ENCODE data around the gene IQCN. TPM values are rescaled to one million over a fixed set of nuclear protein-coding genes. Genes with fewer than 3 reads are reported as not detected.
A peak's percentile ranks its signal among the peaks of the same experiment; 100 is the strongest.

The IQCN gene
- polyA plus RNA-seq, 6 donors from 2014 or later = 0.69 to 1.9 (median 1.1) TPM; not detected in 1

DNA sequence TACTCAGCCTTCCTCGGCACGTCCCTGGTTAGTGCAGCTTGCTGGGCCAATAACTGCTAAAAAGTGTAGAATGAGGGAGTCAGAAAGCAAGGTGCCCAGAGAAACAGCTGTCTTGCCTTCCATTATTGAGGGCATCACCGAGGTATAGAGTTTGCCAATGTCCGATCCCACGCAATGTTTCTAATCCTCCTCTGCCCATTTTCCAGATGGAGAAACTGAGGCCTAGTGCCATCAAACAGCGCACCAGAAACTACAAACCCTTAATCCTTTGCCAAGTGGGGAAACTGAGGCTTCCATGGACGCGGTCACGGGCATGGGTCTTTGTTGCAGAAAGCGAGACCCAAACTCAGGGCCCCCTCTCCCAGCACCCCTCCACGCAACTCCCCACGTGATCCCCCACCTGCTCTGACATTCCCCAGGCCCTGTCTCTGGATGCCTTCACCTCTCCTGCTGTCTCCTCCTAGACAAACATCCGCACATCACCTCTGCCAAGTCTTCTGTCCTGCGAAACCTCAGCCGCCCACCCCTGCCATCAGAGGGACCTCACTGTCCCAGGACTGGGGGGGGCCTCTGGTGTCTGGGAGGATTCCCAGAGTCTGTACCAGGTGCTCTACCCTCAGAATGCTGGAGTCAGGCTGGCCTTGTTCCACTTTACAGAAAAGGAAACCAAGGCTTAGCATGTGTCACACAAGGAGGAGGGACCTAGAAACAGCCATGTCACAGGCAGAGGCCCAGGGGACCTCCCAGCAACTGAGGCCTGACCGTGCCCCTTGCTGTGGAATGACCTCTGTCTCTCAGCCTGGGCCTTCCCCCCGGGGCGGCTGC lies 47.1 kb downstream of the IQCN start:
- no peak for ATAC-seq (ENCODE audit: low read depth in 2 of 2)
- no peak overlapping the region for H3K27ac Mint-ChIP-seq
- H3K9me3 Mint-ChIP-seq = peaks cover 0 to 4% (median 0%) of the 10 kb centered on the region in 7 donors
- H3K27me3 Mint-ChIP-seq = peaks cover 52 to 84% (median 81%) of the 10 kb centered on the region in 3 donors
- DNase-seq = no peak
- H3K4me1 Mint-ChIP-seq = peaks cover 30 to 55% (median 38%) of the 10 kb centered on the region in 3 donors
- peaks cover 0 to 3% of the 10 kb centered on the region in 2 donors for H3K36me3 Mint-ChIP-seq
- H3K4me3 Mint-ChIP-seq = peak overlapping the region in 1 of 8 donors; percentile 22

DNA sequence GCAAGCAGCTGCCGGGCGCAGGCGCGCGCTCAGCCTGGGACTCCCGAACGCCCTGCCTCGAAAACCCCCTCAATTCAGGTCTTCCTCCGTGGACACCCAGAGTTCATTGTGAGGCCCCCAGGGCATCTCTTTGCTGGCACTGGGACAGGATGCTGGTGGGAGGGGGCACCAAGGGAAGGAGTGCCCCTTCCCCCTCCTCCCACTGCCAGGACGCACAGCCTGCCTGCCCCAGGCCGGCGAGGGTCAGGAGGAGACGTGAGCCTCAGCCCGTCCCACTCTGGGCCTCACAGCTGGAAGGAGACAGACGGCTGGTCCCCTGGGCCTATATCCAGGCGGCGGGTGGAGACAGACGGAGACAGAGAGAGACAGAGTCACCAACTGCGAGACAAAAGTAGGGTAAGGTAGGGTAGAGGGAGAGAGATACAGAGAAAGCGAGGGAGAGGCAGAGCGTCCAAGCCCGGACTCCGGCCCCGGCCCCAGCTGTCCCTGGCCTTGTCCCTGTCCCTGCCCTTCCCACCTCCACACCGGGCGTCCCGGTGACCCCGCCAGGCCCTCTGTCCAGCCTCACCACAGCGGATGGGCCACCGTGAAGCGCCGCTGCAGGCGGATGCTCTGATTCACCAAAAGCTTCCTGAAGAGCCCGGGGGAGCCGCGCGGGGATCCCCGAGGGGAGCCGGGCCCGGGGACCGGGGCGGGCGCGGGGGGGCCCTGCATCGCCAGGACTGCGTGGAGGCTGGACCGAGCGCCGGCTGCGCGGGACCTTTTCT lies 48.4 kb downstream of the IQCN start, which contains the start of gene PDE4C:
Gene PDE4C, minus strand, starts transcription at position 737 of the 767 bp plus-strand sequence. Its CDS starts 23 bp downstream, at position 714.
- Mint-ChIP-seq H3K36me3 (peaks cover 0 to 3% of the 10 kb centered on the region in 2 donors), H3K27me3 (peaks cover 48 to 84% (median 82%) of the 10 kb centered on the region in 3 donors), H3K9me3 (peaks cover 0 to 4% (median 0%) of the 10 kb centered on the region in 7 donors), H3K4me3 (peak within 1 kb of the TSS in 7 of 8 donors; percentile 61 to 90 (median 87)), H3K4me1 (peaks cover 21 to 42% (median 32%) of the 10 kb centered on the region in 3 donors), H3K27ac (peak within 1 kb of the TSS in 1 of 6 donors; percentile 41)
- DNase-seq (no peak), ATAC-seq (ENCODE audit: low read depth in 2 of 2) (no peak)

DNA sequence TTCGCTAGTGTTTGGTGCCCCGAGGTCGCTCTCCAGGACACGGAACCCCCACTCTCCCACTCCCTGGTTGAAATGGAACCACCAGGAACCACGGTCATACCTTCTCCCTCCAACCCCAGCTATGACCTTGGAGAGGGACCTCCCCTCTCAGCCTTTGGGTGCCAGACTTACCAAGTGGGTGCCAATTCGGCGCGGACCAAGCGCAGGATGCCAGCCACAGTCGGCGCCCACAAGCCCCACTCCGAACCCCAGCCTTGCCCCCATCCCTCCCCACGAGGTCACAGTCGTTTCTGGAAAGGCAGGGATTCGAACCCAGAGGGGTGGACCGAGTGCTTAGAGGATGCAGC lies 48.9 kb downstream of the IQCN start:
- DNase-seq (no peak), ATAC-seq (ENCODE audit: low read depth in 2 of 2) (no peak)
- Mint-ChIP-seq H3K27me3 (peaks cover 42 to 84% (median 82%) of the 10 kb centered on the region in 3 donors), H3K4me1 (peaks cover 17 to 39% (median 32%) of the 10 kb centered on the region in 3 donors), H3K4me3 (peak overlapping the region in 7 of 8 donors; percentile 61 to 90 (median 87)), H3K9me3 (peaks cover 0 to 7% (median 0%) of the 10 kb centered on the region in 7 donors), H3K36me3 (peaks cover 0 to 3% of the 10 kb centered on the region in 2 donors), H3K27ac (peak overlapping the region in 1 of 6 donors; percentile 41)

DNA sequence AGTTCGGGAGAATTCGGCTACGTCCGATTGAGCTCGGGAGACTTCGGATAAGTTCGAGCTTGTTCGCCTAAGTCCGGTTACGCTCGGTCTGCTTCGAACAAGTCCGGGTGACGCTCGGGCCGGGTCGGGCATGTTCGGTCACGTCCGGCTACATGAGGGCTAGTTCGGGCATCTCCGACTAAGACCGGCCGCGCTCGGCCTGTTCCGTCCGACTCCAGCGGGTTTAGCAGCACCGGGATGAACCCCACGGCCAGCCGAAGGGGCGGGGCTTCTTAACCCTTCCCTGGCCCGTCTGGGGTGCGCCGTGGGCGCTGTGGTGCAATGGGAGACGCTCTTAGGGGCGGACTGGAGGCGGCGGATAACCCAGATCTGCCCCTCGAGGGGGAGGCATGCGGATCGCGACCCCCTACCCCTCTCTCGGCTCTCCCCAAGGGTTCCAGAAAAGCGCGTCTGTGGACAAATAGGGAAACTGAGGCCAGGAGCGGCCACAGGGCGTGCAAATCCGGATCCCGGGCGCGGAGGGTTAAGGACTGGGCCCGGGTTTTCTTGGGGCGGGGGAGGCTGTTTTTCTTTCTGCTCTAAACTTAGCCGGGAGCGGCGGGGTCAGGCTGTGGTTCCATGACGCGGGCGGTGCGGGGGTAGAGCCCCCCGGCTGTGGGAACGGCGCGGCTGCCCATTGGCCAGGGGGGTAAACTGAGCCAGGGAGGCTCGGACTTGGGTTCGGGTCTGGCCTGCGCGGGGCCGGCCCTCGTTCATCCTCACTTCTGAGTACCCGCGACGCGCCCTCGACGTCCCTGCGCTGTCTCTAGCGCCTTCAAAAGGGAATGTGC lies 49.5 kb downstream of the IQCN start:
- ATAC-seq (ENCODE audit: low read depth in 2 of 2) (peak; percentile 93 to 94), DNase-seq (peak; percentile 79)
- Mint-ChIP-seq H3K27ac (peak overlapping the region in 3 of 6 donors; percentile 22 to 93 (median 86)), H3K27me3 (peaks cover 42 to 83% (median 82%) of the 10 kb centered on the region in 3 donors), H3K4me1 (peaks cover 17 to 39% (median 32%) of the 10 kb centered on the region in 3 donors), H3K36me3 (peaks cover 0 to 3% of the 10 kb centered on the region in 2 donors), H3K9me3 (peaks cover 0 to 7% (median 0%) of the 10 kb centered on the region in 7 donors), H3K4me3 (peak overlapping the region; percentile 57 to 92 (median 90))

DNA sequence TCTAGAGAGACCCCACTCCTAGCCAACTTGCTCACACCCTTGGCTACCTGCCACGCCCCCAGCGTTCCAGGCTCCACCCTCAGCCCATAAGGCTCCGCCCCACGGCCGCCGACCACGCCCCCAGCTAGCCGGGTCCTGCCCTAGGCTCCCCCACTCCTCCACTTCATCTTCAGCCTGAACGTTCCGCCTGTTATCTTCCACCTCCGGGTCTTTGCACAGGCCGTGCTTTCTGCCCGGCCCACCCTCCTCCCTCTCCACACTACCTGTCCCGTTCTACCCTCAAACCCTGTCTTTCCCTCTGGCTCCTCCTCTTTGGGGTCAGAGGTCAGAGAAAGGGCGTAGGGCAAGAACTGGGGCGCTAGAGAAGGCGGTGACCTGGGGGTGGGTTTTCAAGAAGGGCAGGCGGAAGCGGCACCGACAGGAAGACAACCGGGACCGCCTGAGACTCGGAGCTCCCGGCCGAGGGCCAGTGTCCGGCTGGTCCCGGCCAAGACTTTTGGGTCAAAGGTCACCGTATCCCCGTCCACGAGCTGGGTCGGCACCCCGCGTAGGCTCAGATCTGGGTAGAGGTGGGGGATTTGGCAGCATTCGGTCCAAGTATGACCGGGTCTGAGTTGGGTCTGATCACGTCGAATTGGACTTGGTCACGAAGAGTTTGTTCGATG lies 50.3 kb downstream of the IQCN start:
- ATAC-seq (ENCODE audit: low read depth in 2 of 2) = peak in 1 of 2 donors; percentile 21
- H3K27me3 Mint-ChIP-seq = peaks cover 37 to 83% (median 81%) of the 10 kb centered on the region in 3 donors

DNA sequence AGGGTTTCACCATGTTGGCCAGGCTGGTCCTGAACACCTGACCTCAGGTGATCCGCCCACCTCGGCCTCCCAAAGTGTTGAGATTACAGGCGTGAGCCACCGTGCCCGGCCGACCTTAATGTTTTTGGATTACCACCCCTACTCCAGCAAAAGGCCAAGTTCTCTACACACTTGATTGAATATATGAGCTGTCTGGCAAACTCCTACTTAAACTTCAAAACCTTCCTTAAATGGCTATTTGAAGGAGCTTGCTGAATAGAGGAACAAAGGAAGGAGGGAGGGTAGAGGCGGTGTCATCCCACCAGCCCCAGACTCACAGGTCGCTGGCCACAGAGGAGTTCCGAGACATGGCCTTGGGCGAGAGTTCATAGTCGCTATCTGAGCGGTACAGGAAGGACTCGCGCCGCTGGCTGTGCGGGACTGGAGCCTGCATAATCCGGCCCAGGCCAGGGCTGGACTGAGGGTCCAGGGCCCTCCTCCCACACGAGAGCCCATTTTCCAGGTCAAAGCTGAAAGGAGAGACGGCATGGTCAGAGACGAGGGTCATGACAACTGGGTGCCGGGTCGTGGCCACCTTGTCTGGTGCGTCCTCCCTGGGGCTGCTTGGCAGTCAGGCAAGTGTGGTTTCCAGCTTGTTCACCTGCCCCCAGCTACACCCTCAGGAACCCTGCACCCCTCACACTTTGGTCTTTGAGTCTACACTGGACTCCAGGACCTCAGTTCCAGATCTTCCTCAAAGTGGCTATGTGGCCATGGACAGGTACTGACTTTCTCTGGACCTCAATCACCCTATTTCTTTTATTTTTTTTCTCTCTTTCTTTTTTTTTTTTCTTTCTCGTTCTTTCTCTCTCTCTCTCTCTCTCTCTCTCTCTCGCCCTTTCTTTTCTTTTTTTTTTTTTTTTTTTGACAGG lies 52.2 kb downstream of the IQCN start:
- Mint-ChIP-seq H3K27me3 (peaks cover 33 to 78% (median 76%) of the 10 kb centered on the region in 3 donors), H3K36me3 (peaks cover 0 to 3% of the 10 kb centered on the region in 2 donors), H3K9me3 (peaks cover 0 to 7% (median 0%) of the 10 kb centered on the region in 7 donors), H3K27ac (peak overlapping the region in 1 of 6 donors; percentile 78), H3K4me3 (peak overlapping the region in 2 of 8 donors; percentile 37 to 72), H3K4me1 (peaks cover 13 to 32% (median 27%) of the 10 kb centered on the region in 3 donors)
- no peak for DNase-seq
- ATAC-seq (ENCODE audit: low read depth in 2 of 2) = no peak

More for the DNA sequence above, 50.3 kb downstream of the IQCN start:
- DNase-seq = no peak
- Mint-ChIP-seq H3K27ac (peak overlapping the region in 2 of 6 donors; percentile 22 to 93), H3K9me3 (peaks cover 0 to 7% (median 0%) of the 10 kb centered on the region in 7 donors), H3K36me3 (peaks cover 0 to 3% of the 10 kb centered on the region in 2 donors), H3K4me3 (peak overlapping the region; percentile 57 to 92 (median 90)), H3K4me1 (peaks cover 17 to 39% (median 32%) of the 10 kb centered on the region in 3 donors)

DNA sequence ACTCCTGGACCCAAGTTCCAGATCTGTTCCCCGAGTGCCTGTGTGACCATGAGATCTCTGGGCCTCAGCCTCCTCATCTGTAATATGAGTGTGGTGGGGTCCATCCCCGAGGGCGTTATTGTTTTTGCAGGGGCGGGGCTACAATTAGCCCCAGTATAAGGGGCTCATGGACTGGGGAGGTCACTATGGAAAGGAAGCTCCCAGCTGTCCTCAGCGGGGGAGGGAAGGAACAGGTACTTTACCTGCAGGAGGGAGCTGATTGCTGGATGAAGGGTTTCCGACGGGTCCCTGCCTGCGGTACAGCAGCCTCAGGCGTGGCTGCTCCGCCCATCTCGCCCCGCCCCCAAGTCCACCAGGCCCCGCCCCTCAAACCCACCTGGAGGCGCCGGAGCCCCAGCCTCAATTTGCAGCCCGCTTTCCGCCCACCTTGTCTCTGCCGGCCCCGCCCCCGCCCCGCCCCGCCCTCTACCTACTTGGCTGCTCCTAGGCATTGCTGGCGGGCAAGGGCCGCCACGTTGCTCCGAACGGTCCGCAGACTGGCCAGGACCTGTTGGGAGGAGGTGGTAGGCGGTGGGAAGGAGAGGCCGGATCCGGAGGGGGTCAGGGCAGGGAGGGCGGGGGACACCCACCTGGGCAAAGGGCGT lies 53.5 kb downstream of the IQCN start:
- H3K27ac Mint-ChIP-seq = peak overlapping the region in 1 of 6 donors; percentile 32

DNA sequence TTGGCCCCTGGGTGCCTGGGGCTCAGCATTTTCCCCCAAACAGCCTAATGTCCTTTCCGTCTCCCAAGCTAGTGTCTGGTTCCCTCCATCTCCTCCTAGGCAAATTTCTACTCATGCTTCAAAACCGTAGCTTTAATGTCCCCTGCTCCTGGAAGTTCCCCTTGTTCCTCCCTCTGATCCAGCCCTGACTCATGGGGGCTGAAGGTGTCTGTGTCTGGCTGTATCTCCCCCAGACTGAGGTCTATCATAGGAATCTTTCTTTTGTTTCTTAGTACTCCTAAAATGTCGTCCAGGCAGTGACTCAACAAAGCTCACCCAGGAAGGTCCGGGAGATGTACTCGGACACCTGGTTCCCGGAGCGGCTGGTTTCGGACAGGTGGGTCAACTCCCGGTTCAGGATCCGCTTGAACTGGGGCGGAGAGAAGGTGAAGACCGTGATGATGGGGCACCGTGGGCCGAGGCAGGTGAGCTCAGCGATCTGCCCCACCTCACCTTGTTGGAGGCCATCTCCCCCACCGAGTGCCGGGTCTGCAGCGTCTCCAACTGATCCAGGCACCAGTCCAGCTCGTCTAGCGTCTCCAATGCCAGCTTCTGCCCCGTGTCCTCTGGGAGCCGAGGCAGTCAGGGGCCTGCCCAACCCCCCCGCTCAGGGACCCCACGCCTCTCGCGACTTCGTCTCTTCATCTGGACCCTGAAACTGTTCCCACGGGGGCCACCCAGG lies 54.2 kb downstream of the IQCN start:
- H3K27me3 Mint-ChIP-seq = peaks cover 23 to 63% (median 59%) of the 10 kb centered on the region in 3 donors
- ATAC-seq (ENCODE audit: low read depth in 2 of 2) (no peak), DNase-seq (no peak)
- H3K9me3 Mint-ChIP-seq = peaks cover 0 to 7% (median 0%) of the 10 kb centered on the region in 7 donors
- peak overlapping the region in 1 of 6 donors; percentile 40 for H3K27ac Mint-ChIP-seq
- peaks cover 8 to 17% (median 13%) of the 10 kb centered on the region in 3 donors for H3K4me1 Mint-ChIP-seq
- H3K36me3 Mint-ChIP-seq = peaks cover 0 to 3% of the 10 kb centered on the region in 2 donors
- H3K4me3 Mint-ChIP-seq = peak overlapping the region in 2 of 8 donors; percentile 9 to 42

More for the DNA sequence above, 53.5 kb downstream of the IQCN start:
- H3K9me3 Mint-ChIP-seq = peaks cover 0 to 7% (median 0%) of the 10 kb centered on the region in 7 donors
- peak overlapping the region in 3 of 8 donors; percentile 9 to 42 (median 20) for H3K4me3 Mint-ChIP-seq
- peaks cover 0 to 3% of the 10 kb centered on the region in 2 donors for H3K36me3 Mint-ChIP-seq
- no peak for ATAC-seq (ENCODE audit: low read depth in 2 of 2)
- peaks cover 10 to 24% (median 19%) of the 10 kb centered on the region in 3 donors for H3K4me1 Mint-ChIP-seq
- H3K27me3 Mint-ChIP-seq = peaks cover 24 to 66% (median 66%) of the 10 kb centered on the region in 3 donors
- no peak for DNase-seq

DNA sequence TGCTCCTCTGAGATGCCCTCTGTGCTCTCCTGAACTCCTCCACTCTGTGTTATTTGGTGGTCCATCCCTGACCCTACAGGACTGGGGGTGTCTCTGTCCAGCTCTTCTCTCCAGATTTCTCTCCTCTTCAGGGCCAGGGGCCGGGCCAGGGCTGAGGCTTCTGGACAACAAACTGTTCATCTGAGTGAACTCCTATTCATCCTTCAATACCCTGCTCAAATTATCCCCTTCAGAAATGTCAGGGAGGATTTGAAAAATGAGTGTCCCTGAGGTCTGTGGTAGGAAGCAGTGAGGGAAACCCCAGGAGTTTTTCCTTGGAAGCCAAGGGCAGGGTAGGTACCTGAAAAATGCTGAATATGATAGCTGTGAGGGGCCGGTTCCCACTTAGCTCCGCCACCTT lies 55.7 kb downstream of the IQCN start:
- peaks cover 0 to 5% (median 0%) of the 10 kb centered on the region in 7 donors for H3K9me3 Mint-ChIP-seq
- no peaks in the 10 kb centered on the region for H3K36me3 Mint-ChIP-seq
- DNase-seq (no peak), ATAC-seq (ENCODE audit: low read depth in 2 of 2) (no peak)
- peak overlapping the region in 1 of 6 donors; percentile 62 for H3K27ac Mint-ChIP-seq
- no peak overlapping the region for H3K4me3 Mint-ChIP-seq
- peaks cover 14 to 52% (median 49%) of the 10 kb centered on the region in 3 donors for H3K27me3 Mint-ChIP-seq
- H3K4me1 Mint-ChIP-seq = peaks cover 0 to 6% (median 3%) of the 10 kb centered on the region in 3 donors

DNA sequence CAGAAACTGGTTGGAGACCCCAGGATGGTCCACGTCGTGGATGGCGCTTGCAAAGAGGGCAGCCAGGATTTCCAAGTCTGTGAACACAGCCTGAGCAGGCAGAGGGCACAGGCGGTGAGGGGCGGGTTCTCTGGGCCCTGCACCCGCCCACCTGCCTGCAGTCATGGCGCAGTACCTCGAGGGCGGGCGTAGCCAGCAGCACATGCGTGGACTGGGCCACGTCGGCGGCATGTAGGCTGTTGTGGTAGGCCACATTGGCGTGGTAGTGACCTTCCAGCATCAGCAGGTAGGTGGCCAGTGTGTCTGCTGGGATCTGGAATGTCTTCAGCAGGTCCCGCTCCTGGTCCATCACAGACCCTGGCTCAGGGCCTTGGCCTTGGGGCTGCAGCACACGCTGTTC lies 56.1 kb downstream of the IQCN start:
- no peak for DNase-seq
- H3K4me3 Mint-ChIP-seq = no peak overlapping the region
- peaks cover 0 to 5% (median 0%) of the 10 kb centered on the region in 7 donors for H3K9me3 Mint-ChIP-seq
- ATAC-seq (ENCODE audit: low read depth in 2 of 2) = no peak
- peaks cover 11 to 50% (median 45%) of the 10 kb centered on the region in 3 donors for H3K27me3 Mint-ChIP-seq
- peaks cover 0 to 4% (median 3%) of the 10 kb centered on the region in 3 donors for H3K4me1 Mint-ChIP-seq
- no peaks in the 10 kb centered on the region for H3K36me3 Mint-ChIP-seq
- no peak overlapping the region for H3K27ac Mint-ChIP-seq

Measured in naive B cell (primary cell).